ENCODE data around the gene SERPINA4. TPM values are rescaled to one million over a fixed set of nuclear protein-coding genes. Genes with fewer than 3 reads are reported as not detected.

SERPINA4 gene
- total RNA-seq, 1 donor from 2014 or later: not detected

DNA sequence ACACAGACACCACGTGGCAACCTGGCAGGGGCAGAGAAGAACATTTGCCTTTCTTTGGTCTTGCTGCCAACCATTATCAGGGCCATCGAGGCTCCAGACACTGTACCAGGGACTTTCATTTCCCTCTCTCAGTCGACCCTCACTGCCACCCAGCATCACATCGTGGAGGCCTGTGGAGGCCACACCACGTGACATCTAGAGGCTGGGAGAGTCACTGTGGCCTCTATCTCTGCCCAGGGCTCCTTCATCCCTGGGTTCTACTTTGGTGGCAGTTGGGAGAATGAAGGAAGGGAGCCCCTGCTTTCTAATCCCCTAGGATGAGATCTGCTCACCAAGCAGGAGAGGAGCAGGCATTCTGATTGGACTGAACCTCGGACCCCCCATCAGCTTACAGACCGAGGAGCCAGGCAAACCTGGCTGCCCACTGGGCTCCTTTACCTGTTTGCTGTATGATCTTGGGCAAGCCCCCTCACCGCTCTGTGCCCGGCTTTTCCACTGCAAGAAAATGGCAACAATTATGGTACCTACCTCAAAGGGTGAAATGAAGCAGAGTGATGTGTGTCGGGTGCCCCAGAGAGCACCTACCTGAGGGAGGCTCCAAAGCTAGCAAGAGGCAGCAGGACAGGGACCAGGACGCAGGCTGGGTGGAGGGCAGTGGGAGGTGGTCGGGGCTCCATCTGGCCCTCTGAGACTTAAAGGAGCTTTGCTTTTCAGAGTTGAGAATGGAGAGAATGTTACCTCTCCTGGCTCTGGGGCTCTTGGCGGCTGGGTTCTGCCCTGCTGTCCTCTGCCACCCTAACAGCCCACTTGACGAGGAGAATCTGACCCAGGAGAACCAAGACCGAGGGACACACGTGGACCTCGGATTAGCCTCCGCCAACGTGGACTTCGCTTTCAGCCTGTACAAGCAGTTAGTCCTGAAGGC, 52.7 kb downstream of the SERPINA4 start:
- H3K4me3 ChIP-seq: peak overlapping the region; percentile 50
- intact Hi-C loops (cut with micrococcal nuclease): no loop called here
- H3K27ac ChIP-seq (replicated peaks): peak overlapping the region; percentile 75

DNA sequence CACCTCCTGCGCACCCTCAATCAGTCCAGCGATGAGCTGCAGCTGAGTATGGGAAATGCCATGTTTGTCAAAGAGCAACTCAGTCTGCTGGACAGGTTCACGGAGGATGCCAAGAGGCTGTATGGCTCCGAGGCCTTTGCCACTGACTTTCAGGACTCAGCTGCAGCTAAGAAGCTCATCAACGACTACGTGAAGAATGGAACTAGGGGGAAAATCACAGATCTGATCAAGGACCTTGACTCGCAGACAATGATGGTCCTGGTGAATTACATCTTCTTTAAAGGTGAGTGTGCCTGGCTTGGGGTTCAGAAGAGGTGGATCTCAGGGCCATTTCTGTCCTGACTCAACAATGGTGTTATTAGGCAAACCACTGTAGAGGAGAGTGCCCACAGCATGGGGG, 53.6 kb downstream of the SERPINA4 start:
- peaks cover 4% of the 10 kb centered on the region for H3K4me1 ChIP-seq
- H3K4me3 ChIP-seq: peak overlapping the region; percentile 25
- H3K27ac ChIP-seq (replicated peaks): no peak overlapping the region
- H3K27me3 ChIP-seq (ENCODE audit: low read depth): peaks cover 4% of the 10 kb centered on the region
- peaks cover 24% of the 10 kb centered on the region for H3K36me3 ChIP-seq
- TF ChIP-seq, protein P1, sequence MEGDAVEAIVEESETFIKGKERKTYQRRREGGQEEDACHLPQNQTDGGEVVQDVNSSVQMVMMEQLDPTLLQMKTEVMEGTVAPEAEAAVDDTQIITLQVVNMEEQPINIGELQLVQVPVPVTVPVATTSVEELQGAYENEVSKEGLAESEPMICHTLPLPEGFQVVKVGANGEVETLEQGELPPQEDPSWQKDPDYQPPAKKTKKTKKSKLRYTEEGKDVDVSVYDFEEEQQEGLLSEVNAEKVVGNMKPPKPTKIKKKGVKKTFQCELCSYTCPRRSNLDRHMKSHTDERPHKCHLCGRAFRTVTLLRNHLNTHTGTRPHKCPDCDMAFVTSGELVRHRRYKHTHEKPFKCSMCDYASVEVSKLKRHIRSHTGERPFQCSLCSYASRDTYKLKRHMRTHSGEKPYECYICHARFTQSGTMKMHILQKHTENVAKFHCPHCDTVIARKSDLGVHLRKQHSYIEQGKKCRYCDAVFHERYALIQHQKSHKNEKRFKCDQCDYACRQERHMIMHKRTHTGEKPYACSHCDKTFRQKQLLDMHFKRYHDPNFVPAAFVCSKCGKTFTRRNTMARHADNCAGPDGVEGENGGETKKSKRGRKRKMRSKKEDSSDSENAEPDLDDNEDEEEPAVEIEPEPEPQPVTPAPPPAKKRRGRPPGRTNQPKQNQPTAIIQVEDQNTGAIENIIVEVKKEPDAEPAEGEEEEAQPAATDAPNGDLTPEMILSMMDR (IDR thresholded peaks at IDR 0.05; ENCODE audit: borderline replicate concordance): no peak
- peaks cover 34% of the 10 kb centered on the region for H3K9me3 ChIP-seq (replicated peaks)
- no peak for DNase-seq
- intact Hi-C loops (cut with micrococcal nuclease): no loop called here

More for the DNA sequence above, 52.7 kb downstream of the SERPINA4 start:
- peaks cover 4% of the 10 kb centered on the region for H3K4me1 ChIP-seq
- no peak for DNase-seq
- peaks cover 4% of the 10 kb centered on the region for H3K27me3 ChIP-seq (ENCODE audit: low read depth)
- peaks cover 21% of the 10 kb centered on the region for H3K36me3 ChIP-seq
- TF ChIP-seq, protein P1 (IDR thresholded peaks at IDR 0.05; ENCODE audit: borderline replicate concordance): no peak
- peaks cover 26% of the 10 kb centered on the region for H3K9me3 ChIP-seq (replicated peaks)

DNA sequence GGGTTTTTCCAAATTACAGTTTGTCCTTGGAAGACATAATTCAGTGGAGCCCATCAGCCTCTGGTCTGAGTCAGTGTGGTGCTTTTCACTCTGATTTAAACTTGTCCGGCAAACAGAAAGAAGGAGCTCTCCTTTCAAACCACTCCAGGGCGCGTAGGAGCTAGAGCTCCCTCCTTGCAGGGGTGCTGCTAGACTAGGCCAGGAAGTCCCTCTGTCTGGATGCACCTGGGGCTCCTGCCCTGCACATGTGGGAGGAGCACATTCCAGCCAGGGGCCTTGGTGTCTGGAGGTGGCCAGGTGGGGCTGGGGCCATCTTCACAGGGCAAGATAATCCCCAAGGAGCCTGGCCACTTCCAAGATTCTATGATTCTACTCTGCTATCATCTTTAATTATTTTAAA, 54.0 kb downstream of the SERPINA4 start:
- no peak overlapping the region for H3K27ac ChIP-seq (replicated peaks)
- H3K9me3 ChIP-seq (replicated peaks): peaks cover 34% of the 10 kb centered on the region
- H3K4me3 ChIP-seq: peak overlapping the region; percentile 25
- TF ChIP-seq, protein P1 (IDR thresholded peaks at IDR 0.05; ENCODE audit: borderline replicate concordance): no peak
- DNase-seq: no peak
- H3K4me1 ChIP-seq: peaks cover 4% of the 10 kb centered on the region
- peaks cover 24% of the 10 kb centered on the region for H3K36me3 ChIP-seq
- intact Hi-C loops (cut with micrococcal nuclease): no loop called here
- H3K27me3 ChIP-seq (ENCODE audit: low read depth): peaks cover 4% of the 10 kb centered on the region

DNA sequence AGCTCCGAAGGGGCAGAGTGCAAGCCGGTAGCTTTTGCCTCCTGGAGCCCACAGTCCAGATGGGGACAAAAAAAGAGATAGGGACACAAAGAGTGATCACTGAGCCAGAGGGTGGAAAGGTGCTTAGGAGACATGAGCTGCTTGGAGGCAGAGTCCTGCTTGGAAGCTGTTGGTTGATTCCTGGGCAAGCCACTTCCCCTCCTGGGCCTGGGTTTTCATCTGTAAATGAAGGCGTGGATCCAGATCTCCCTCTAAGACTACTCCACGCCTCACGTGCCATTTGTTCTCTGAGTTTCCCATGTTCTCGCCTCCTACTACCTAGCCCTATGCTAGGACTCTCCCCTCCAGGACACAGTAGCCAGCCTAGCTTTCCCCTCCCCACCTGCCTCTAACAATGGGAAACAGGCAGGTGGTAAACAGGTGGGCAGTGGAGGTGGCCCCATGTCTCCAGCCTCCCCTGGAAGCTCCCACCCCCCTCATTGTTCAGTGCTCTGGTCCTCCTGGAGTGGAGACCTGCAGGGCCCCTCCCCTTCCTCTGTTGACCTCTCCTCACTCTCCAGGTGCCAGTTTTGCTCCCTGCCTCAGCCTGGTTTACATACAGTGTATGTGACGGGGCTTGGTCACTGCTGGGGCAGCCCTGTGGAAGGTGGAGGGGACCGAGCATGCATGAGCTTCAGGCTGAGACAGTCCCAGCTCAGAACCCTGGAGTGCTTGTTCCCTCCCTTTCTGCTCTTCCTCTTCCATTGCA, 54.8 kb downstream of the SERPINA4 start:
- intact Hi-C loops (cut with micrococcal nuclease): no loop called here
- Histone ChIP-seq H3K27me3 (ENCODE audit: low read depth) (peaks cover 4% of the 10 kb centered on the region), H3K4me1 (peaks cover 4% of the 10 kb centered on the region), H3K36me3 (peaks cover 24% of the 10 kb centered on the region), H3K27ac (replicated peaks) (no peak overlapping the region), H3K4me3 (no peak overlapping the region), H3K9me3 (replicated peaks) (peaks cover 34% of the 10 kb centered on the region)
- TF ChIP-seq, protein P1 (IDR thresholded peaks at IDR 0.05; ENCODE audit: borderline replicate concordance): no peak
- DNase-seq: no peak

DNA sequence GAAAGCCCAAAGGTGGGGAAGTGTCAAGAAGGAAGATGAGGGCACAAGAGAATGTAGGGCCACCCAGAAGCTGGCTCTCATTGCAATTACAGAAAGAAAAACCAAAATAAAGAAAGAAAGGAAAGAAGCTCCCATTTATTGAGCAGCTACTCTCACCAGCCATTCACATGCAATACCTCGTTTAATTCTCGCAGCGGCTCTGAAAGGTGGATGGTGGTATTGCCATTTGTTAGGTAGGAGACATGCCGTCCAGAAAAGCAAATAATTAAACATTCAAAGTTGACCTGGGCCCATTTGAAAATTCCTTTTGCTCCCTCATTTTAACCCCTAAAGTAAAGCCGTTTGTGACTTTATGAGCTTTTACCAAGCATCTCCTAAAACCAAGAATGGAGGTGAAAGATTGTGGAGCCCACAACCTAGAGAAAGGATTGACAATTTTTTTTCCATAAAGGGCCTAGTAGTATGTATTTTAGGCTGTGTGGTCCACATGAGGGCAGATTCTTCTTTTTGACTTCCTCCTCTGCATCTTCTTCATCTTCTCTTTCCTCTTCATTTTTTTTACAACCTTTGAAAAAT, 56.2 kb downstream of the SERPINA4 start:
- Histone ChIP-seq H3K27me3 (ENCODE audit: low read depth) (peaks cover 10% of the 10 kb centered on the region), H3K9me3 (replicated peaks) (peaks cover 34% of the 10 kb centered on the region), H3K27ac (replicated peaks) (no peak overlapping the region), H3K36me3 (peaks cover 24% of the 10 kb centered on the region), H3K4me3 (no peak overlapping the region), H3K4me1 (peaks cover 4% of the 10 kb centered on the region)
- intact Hi-C loops (cut with micrococcal nuclease): no loop called here
- TF ChIP-seq, protein P1 (IDR thresholded peaks at IDR 0.05; ENCODE audit: borderline replicate concordance): no peak
- no peak for DNase-seq

Data from left ventricle myocardium inferior (tissue), 1 donor.